Left kidney (tissue), 2 donors: Measurements from ENCODE around the gene PARVB. TPM values are rescaled to one million over a fixed set of nuclear protein-coding genes. Genes with fewer than 3 reads are reported as not detected.

Experiments
- DNase-seq: peaks from one replicate; pipeline ENCODE4 v3.0.0-alpha.2; 2013
- polyA plus RNA-seq: library from polyadenylated mRNA; unstranded; fragments of 120-200 nt; gene quantifications from one replicate; pipeline ENCODE4 v1.2.1, GENCODE V29; 2013; ENCODE audit not compliant: insufficient read length

Gene PARVB
- polyA plus RNA-seq, 1 donor: 17.9 TPM

DNA sequence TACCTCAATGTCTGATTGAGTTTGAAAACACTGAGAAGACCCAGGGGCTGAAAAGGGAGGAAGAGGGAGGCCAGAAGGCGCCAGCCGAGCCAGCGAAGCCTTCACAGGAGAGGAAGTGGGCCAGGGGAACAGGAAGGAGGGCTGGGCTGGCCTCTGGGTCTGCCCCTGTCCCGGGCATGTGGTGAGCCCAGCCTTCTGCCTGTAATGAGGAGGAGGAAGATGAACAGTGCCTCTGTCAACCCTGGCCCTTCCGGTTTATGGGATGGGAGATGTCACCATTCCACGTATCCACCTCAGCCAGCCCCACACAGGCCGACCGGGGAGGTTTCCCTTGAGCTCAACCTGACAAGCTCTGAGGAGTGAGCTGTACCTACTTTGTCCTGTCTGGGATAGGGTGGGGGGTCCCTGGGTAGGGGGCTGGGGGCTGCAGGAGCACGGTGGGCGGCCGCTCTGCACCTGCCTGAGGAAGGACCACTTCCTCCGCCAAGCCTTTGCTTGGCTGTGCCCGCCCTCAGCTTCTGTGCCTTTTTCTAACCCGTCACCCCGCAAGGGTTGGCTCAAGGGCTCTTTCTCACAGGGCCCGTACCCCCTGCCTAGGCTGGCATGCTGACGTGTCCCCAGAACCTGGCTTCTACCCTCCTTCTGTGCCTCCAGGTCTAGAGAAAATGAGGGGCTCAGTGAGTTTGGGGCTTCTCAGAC lies 158.6 kb downstream of the PARVB start:
- DNase-seq: no peak

- no peak for DNase-seq
Observed at GRCh38 chr22:44183287-44183588, 159.1 kb downstream of the PARVB start.

DNA sequence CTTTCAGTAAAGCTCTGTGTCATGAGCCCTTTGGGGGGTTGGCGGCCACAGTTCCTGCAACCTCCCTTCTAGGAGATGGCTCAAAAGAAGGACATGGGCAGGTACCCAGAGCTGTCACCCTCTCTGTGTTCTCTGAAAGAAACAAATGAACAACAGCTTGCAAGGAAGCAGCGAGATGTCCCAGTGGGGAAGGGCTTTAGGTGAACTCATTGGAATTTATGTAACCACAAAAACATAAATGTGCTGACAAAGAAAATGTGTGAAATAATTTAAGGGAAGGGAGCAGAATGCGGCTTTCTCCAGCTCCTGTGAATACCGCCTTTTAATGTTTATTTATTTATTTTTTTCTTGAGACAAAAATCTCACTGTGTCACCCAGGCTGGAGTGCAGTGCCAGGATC lies 159.9 kb downstream of the PARVB start:
- DNase-seq: no peak

DNA sequence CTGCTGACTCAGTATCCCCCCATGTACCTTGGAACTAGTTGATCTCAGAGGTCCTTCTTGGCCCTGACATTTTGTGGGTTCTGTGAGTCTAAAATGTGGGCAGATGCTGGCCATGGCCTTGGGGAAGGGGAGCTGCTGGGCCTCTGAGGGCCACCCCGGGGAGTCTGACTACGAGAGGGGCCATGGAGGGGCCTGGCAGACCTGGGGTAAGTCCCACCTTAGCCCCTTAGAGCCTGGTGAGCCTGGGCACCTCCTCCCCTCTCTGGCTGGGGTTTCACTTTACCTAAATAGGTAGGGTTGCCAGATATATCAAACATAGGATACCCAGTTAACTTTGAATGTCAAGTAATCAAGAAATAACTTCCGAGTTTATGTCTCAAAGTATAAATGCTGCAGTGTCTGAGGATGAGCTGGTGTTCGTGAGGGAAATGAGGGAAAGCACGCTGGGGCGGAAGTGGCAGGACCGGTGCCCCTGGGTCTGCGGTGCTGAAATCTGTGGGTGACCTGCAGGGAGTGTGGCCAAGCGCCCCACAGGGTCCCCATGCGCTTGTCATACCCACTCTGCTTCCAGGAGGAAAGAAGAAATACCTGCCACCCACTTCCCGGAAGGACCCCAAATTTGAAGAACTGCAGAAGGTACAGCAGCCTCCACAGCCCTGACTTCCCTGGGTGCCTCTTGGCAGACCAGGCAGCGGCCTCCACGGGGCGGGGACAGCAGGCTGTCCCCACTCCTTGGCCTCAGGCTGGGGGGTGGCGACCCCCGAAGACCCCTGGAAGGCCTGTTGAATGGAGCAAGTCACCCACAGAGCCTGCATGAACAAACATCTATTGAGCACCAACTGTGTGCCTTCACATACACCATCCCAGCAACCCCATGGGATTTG lies 161.4 kb downstream of the PARVB start:
- no peak for DNase-seq

GRCh38 chr22:44186121-44186510 lies 162.0 kb downstream of the PARVB start:
- no peak for DNase-seq

GRCh38 chr22:44186737-44187136 lies 162.6 kb downstream of the PARVB start:
- no peak for DNase-seq

- DNase-seq: no peak
Observed at GRCh38 chr22:44187652-44188230, 163.6 kb downstream of the PARVB start.

- DNase-seq: no peak
Observed at GRCh38 chr22:44188316-44188715, 164.2 kb downstream of the PARVB start.

DNA sequence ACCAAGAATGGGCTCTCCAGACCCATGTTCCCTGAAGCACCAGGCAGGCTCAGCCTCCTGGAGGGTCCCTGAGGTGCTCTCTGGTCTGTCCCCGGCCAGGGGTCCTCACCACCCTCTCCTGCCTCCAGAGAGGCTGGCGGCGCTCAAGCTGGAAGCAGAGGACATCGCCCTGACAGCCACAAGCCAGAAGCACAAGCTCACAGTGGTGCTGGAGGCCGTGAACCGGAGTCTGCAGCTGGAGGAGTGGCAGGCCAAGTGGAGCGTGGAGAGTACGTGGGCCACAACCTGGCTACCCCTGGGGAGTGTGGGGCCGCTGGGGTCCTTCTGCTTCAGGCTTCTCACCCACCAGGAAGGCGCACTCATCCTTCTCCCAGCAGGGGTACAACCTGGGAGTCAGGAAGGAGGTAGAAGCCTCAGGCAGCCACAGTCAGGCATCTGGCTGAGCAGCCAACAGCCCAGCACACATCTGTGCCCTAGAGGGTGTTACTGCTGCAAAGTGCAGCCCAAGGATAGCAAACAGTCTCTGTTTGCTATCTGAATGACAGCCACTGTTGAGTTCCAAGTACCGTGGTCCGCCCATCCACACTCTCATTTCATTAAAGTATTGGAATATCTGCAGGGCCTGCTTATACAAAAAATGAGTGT lies 165.0 kb downstream of the PARVB start:
- no peak for DNase-seq

DNA sequence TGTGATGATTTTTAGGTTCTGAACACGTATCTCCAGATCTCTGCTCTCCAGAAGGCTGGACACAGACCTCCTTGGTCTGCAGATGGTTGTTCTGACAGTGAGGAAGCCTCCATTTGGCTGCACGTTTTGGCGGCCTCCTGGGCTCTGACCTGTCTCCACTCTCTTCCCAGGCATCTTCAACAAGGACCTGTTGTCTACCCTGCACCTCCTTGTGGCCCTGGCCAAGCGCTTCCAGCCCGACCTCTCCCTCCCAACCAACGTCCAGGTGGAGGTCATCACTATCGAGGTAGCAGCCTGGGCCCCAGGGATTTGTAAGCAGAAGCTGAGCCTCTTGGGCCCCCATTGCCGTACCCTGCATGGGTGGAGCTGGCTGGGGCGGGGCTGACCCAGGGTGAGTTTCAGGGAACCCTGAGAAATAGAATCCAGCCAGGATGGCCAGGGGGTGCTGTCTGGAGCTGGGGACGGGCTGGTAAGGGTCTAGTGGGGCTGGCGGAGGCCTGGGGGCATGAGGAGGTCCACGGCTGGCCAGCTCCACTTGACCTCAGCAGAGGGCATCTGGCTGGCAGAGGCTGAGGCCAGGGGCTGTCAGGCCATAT lies 166.4 kb downstream of the PARVB start:
- no peak for DNase-seq

GRCh38 chr22:44191036-44191454 lies 166.9 kb downstream of the PARVB start:
- DNase-seq: no peak

- no peak for DNase-seq
Observed at GRCh38 chr22:44192098-44192815, 168.2 kb downstream of the PARVB start.

DNA sequence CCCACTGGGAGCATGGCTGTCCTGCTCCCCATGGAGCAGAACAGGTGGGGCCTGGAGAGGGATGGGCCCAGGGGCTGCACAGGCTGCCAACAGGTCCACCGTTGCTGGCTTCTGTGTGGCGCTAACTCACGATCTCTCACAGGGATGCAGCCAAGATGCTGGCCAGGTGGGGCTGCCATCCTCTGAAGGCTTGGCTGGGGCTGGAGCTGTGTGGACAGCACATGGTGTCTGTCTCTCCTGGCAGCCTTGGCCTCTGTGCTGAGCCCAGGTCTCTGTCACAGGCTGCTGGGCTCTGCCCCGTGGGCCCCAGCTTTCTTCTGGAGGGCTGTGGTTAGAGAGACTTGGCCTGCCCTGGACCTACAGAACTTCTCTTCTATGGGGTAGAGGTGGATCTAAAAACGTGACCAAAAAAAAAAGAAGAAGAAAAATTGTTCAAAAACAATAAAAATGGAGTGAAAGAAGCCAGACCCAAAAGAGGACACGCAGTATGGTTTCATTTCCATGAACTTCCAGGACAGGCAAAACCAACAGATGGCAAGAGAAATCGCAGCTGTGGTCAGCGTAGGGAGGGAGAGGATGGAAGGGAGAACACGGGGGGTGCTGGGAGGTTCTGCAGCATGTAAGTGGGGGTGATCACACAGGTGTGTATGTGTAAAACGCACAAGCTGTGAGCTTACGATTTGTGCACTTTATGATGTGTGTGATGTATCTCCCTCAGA lies 168.9 kb downstream of the PARVB start:
- no peak for DNase-seq

DNA sequence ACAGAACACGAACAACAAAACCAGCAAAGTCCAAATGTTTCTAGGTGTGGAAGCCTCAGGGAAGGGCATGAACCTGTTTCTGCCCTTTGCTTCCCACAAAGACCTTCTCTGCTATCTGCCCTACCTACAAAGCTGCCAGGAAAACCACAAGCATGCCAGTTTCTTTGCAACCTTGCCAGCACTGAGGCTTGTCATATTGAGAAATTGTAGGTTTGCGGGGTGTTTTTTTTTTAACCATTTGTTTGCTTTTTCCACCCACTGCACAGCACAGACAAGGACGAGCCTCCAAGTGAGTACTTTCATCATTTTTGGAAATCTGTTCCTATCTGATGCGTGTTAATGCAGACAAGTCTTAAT lies 169.4 kb downstream of the PARVB start:
- DNase-seq: no peak

DNA sequence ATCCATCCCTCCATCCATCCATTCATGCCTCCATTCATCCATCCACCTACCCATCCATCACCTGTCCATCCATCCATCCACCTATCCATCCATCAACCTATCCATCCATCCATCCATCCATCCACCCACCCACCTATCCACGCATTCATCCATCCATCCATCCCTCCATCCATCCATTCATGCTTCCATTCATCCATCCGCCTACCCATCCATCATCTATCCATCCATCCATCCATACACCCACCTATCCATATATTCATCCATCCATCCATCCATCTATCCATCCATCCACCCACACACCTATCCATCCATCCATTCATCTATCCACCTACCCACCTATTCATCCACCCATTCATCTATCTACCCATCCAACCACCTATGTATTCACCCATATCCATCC lies 170.5 kb downstream of the PARVB start:
- DNase-seq: no peak

DNA sequence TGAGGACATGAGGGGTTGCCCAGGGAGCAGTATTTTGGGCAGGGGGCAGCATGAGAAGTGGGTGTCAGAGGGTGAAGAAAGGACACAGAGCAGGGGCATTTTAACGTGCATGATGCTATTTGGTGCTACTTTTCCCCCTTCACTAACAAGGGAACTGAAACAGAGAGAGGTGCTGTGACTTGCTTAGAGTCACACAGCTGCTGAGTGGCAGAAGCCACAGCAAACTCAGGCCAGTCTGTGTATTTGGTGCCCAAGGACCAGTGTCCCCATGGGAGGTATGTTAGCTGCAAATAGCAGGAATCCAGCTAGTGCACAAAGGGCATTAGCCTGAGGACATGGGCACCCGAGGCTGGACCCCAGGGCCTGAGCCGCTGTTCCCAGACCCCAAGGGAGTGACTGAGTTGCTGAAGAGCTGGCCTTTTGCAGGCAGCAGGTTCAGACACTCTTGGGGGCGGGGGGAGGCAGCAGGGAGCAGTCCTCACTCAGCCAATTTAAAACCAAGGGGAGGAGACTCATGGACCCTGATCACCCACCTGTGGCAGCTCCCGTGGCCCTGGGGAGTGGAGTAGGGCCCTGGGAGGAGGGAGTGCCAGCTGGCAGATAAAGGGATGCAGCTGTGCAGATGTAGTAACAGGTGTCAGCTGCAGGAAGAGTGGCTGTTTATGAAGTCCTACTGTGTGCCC lies 171.2 kb downstream of the PARVB start:
- no peak for DNase-seq

GRCh38 chr22:44196241-44196640 lies 172.1 kb downstream of the PARVB start:
- no peak for DNase-seq

- no peak for DNase-seq
Observed at GRCh38 chr22:44196731-44197131, 172.6 kb downstream of the PARVB start.

- no peak for DNase-seq
Observed at GRCh38 chr22:44197271-44197670, 173.2 kb downstream of the PARVB start.

GRCh38 chr22:44199164-44199563 lies 175.1 kb downstream of the PARVB start:
- no peak for DNase-seq

GRCh38 chr22:44199866-44200265 lies 175.8 kb downstream of the PARVB start:
- no peak for DNase-seq
